MM.1S (cell line): ENCODE data around the gene AGBL1.

Experiments used
- EZH2 ChIP-seq: fragments of 300-600 bp; sonication (generic); optimal IDR thresholded peaks from 2 replicates; pipeline ENCODE3; 2017; ENCODE audit warnings: low read depth, mild to moderate bottlenecking, antibody characterized with exemption, low read length, mixed read lengths
- EZH2phosphoT487 ChIP-seq: fragments of 300-600 bp; sonication (generic); IDR thresholded peaks from 2 replicates; pipeline ENCODE4 v1.6.1; 2018; ENCODE audit warnings: antibody characterized with exemption, low read length
- TF ChIP-seq, protein P1 (sequence below): fragments of 300-600 bp; sonication (generic); IDR thresholded peaks from 2 replicates; pipeline ENCODE4 v1.5.1; 2016; ENCODE audit warnings: antibody characterized with exemption, low read length, mixed read lengths

DNA sequence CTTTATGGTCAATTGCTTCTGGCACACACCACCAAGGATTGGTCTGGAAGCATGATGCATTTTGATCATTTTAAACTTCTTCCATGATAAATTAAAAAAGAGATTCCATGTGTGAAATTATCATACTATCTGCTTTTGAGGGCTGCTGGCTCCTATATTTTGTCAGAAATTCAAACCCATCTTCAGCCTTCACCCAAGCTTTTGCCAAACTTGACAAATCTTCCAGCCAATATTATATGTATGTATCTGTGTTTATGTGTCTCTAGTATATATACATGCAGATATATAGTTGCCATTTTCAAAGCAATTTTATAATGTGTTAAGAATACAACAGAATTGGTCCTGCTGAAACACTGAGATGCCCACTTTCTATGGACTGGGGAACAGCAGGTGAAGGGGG is 275.7 kb downstream of the AGBL1 start:
- TF ChIP-seq, protein P1, sequence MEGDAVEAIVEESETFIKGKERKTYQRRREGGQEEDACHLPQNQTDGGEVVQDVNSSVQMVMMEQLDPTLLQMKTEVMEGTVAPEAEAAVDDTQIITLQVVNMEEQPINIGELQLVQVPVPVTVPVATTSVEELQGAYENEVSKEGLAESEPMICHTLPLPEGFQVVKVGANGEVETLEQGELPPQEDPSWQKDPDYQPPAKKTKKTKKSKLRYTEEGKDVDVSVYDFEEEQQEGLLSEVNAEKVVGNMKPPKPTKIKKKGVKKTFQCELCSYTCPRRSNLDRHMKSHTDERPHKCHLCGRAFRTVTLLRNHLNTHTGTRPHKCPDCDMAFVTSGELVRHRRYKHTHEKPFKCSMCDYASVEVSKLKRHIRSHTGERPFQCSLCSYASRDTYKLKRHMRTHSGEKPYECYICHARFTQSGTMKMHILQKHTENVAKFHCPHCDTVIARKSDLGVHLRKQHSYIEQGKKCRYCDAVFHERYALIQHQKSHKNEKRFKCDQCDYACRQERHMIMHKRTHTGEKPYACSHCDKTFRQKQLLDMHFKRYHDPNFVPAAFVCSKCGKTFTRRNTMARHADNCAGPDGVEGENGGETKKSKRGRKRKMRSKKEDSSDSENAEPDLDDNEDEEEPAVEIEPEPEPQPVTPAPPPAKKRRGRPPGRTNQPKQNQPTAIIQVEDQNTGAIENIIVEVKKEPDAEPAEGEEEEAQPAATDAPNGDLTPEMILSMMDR, result no peak
- no peak for TF ChIP-seq EZH2
- TF ChIP-seq EZH2phosphoT487, result no peak
